HG03135 (cell line): Measurements from ENCODE around the gene ELMO1.

Experiments used
- ATAC-seq: cut with Tn5 transposase; IDR thresholded peaks from one replicate; pipeline ENCODE4 v1.9.1; 2021; ENCODE audit warnings: mild to moderate bottlenecking, moderate library complexity; ENCODE audit not compliant: unreplicated experiment

ELMO1 gene

DNA sequence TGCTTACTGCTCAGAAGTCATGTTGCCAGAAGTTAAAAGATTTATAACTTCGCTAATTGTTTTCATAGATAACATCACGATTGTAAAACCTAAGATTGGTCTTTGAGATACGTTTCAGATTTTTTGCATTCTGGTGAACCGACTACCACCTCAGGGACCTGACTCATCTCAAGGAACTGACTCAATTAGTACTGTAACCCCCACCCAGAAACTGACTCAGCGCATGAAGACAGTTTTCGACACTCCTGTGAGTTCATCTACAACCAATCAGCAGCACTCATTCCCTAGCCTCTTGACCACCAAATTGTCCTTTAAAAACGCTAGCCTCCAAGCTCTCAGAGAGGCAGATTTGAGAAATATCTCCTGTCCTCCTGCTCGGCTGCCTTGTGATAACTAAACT, 72.3 kb downstream of the ELMO1 start:
- ATAC-seq, result no peak

GRCh38 chr7:37372750-37373149, 75.9 kb downstream of the ELMO1 start:
- no peak for ATAC-seq

DNA sequence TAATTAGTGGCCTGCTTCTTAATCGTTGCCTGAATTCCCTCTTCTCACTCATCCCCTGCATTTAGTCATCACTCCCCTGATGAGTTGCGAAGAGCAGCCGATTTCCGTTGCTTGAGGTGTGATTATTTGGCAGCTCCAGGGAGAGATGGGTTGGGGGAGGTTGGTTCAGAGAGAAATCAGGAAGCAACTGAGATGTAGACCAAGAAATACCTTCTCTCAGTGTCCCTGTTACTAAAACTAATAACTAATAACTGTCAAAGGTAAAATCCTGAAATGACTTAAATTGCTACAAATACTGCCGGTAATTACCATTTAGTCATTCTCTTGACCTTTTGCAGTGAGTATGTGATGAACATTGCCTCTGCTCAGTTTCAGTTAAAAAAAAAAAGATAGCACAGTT, 76.9 kb downstream of the ELMO1 start:
- no peak for ATAC-seq

GRCh38 chr7:37369906-37370305, 78.8 kb downstream of the ELMO1 start:
- ATAC-seq, result no peak

DNA sequence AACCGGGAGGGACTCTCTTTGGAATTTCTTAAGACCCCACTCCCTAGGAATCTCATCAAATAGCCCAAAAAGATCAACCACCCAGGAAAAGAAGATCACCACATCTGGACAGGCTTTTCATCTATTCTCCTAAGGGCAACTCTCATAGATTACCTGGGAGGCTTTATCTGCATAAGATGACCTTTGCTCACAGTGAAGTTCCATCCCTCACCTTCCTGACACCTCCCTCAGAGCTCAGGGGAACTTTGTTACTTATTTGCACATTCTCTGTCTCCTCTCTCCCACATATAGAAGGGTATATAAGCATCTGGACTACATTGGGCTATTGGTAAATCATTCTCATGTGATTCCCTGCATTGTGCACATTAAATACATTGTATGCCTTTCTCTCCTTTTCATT, 80.1 kb downstream of the ELMO1 start:
- ATAC-seq, result no peak

GRCh38 chr7:37367010-37367409, 81.7 kb downstream of the ELMO1 start:
- no peak for ATAC-seq

DNA sequence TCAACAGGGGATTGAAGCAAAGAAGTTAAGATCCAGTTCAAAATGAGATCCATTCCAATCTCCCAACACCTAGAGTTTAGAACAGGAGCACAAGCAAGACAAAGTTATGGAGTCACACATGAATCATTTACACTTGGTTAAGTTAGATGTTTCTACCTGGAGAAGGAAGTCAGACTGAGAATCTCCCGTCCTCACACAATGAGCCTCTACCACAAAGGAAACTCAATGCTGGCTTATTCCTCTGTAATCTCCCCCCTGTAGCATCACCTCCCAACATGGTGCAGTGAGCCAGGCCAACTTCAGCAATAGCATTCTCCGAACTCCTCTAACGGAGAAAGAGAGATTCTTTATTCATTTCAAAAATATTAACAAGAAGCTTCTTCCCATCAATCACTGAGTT, 82.2 kb downstream of the ELMO1 start:
- no peak for ATAC-seq

DNA sequence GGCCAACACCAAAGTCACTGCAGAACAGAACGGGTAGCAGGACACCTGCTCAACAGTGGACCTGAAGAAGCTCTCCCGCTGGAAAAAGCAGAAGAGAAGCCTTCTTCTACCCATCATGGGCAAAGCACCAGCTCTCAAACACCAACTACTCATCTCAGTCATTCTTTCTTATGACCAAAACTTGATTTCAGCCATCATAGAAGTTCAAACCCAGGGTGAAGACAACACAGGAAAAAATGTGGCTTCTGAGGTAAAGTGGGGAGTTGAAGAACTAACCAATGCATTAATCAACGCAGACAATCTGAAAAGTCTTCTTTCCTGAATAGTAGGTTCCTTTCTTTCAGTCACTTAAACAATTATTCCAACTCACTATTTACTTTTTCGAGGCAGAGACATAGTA, 83.3 kb downstream of the ELMO1 start:
- no peak for ATAC-seq

GRCh38 chr7:37364856-37365255, 83.8 kb downstream of the ELMO1 start:
- no peak for ATAC-seq

GRCh38 chr7:37363536-37364491, 84.8 kb downstream of the ELMO1 start:
- ATAC-seq, result no peak

- ATAC-seq, result no peak
Observed at GRCh38 chr7:37362802-37363201, 85.9 kb downstream of the ELMO1 start.

GRCh38 chr7:37360484-37360883, 88.2 kb downstream of the ELMO1 start:
- no peak for ATAC-seq

DNA sequence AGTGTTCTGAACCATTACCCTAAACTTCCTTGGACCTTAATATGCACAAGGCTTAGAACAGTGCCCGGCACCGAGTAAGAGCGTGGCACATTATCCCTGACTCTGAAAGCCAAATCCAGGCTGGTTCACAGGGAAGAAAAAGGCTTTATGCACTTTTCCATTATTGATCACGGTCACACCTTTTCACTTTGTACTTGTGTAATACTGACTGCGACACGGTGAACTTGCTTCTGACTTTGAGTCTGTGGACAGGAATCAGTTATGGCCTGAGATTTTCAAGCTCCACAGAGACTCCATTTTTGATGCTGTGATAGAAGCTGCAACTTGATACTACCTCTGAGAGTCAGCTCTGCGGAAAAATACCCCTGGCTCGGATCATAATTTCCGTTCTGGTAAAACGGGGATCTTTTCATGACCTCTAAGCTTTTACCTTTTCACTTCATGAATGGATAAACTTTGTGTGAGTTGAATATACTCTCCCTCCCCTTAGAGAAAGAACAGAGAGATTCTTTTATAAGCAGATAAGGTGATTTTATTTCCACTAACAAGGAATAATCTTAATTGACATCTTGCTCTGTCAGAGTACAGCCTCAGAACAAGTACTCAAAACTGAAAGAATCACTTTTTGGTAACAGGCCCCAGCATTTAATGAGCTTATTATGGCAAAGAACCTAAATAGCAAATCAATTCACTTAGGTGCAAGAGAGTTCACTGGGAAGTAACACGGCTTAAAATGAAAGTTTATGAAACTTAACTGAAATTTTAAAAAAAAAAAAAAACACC, 88.8 kb downstream of the ELMO1 start:
- no peak for ATAC-seq

GRCh38 chr7:37359180-37359579, 89.5 kb downstream of the ELMO1 start:
- ATAC-seq, result no peak

- no peak for ATAC-seq
Observed at GRCh38 chr7:37357637-37357996, 91.0 kb downstream of the ELMO1 start.

DNA sequence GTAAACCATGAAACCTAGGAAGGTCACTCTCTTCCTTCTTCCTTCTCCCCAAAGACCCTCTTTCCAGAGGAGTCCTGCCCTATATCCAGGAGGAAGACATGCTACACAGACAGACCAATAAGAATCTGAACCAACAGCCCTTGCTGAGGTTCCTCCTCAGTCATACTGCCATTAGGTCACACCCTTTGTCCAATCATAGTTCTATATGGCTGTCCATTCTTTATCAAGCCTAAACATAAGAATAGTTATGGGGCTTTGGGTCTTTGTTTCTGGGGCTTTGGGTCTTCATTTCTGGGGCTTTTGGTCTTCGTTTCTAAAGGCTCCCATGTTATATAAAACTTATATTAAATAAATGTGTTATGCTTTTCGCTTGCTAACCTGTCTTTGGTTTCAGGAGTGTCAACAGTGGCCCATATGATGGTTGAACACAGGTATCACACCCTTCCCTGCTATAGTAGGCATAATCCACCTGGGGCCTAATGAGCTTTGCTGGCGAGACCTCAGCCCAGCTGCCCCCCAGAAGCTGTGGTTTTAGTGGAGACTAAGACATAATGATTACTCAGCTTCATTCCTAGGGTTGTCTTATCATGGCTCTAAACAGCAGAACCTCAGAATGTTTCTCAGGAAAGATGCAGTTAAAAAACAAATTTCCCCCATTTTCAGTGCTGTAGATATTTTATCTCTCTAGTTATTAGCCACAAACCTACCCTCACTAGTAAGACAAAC, 91.6 kb downstream of the ELMO1 start:
- ATAC-seq, result no peak

GRCh38 chr7:37354656-37355131, 94.0 kb downstream of the ELMO1 start:
- ATAC-seq, result no peak

- ATAC-seq, result no peak
Observed at GRCh38 chr7:37353949-37354655, 94.6 kb downstream of the ELMO1 start.

GRCh38 chr7:37352974-37353948, 95.4 kb downstream of the ELMO1 start:
- peak; percentile 68 for ATAC-seq
